COLO668 (cell line): ENCODE results near the gene GPR75.
"Not testable (repeated sequence)": the region's sequence is repeated elsewhere in the genome, so short reads cannot be mapped to it uniquely, and the experiment has no call there.

ENCODE experiments used
- DNase-seq: peaks from one replicate; lab custom pipeline; 2025; ENCODE audit not compliant: unreplicated experiment; lab: John Stamatoyannopoulos, UW

GPR75 gene

DNA sequence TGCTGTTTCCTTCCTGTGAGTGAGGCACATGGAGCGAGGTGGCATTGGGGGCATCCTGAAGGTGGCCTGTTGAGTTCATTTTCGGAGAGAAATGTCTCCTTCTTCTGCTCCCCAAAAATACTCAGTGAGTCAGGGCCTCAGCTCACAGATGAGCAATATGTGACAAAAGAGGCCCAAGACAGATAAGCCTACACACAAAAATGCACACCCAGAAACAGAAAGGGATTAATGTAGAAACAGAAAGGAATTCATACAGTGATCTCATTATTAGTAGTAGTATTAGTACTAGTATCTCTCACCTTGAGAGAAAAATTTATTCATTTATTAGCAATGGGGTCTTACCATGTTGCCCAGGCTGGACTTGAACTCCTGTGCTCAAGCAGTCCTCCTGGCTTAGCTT, 5.1 kb downstream of the GPR75 start:
- no peak for DNase-seq

- DNase-seq: no peak
Observed at GRCh38 chr2:53852532-53852931, 7.2 kb downstream of the GPR75 start.

GRCh38 chr2:53851052-53851757, 8.6 kb downstream of the GPR75 start:
- not testable (repeated sequence) for DNase-seq

- no peak for DNase-seq
Observed at GRCh38 chr2:53848062-53848461, 11.7 kb downstream of the GPR75 start.

- no peak for DNase-seq
Observed at GRCh38 chr2:53843595-53843994, 16.2 kb downstream of the GPR75 start.

GRCh38 chr2:53842891-53843290, 16.9 kb downstream of the GPR75 start:
- DNase-seq: no peak

GRCh38 chr2:53841651-53842050, 18.1 kb downstream of the GPR75 start:
- DNase-seq: not testable (repeated sequence)

DNA sequence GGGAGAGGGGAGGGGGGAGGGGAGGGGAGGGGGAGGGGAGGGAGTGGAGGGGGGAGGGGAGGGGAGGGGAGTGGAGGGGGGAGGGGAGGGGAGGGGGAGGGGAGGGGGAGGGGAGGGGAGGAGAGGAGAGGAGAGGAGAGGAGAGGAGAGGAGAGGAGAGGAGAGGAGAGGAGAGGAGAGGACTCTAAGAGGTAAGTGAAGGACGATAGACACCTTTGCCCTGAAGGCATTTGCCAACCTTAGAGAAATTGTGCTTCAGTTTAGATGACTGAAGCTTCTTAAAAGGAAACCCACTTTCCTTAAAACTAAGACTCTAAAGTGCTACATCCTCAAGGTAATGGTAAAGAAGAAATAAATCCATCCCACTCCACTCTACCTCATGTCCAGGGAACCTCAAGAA, 19.2 kb downstream of the GPR75 start:
- no peak for DNase-seq

GRCh38 chr2:53829980-53830290, 29.8 kb downstream of the GPR75 start:
- DNase-seq: not testable (repeated sequence)

DNA sequence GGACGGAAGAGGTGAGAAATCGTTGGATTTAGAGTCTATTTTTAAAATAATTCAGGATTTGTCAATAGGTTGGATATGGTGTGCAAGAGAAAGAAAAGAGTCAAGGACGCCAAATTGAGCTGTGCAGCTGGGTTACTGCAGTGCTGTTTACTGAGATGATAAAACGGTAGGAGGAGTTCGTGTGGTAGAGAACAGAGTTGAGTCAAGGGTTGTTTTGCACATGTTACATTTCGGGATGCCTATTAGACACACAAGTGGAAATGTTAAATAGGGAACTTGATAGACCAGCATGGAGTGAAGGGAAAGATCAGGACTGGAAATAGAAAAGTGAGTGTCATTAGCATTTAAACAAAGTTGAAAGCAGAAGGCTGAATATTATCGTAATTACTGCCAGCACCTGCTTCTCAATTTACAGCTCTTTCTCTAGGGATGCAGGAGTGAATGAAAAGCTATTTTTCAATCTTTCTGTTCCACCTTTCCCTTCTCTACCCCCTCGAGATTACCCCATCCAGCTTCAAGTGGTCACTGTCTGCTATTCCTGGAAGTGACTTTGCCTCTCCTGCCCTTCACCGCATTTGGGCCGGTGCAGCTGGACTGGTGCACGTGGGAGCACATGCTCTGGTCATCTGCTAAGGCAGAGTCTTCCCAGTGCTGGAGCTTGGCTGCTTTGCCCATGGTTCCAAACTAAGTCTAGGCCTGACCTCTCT, 30.3 kb downstream of the GPR75 start:
- no peak for DNase-seq

- DNase-seq: no peak
Observed at GRCh38 chr2:53828331-53828730, 31.4 kb downstream of the GPR75 start.

DNA sequence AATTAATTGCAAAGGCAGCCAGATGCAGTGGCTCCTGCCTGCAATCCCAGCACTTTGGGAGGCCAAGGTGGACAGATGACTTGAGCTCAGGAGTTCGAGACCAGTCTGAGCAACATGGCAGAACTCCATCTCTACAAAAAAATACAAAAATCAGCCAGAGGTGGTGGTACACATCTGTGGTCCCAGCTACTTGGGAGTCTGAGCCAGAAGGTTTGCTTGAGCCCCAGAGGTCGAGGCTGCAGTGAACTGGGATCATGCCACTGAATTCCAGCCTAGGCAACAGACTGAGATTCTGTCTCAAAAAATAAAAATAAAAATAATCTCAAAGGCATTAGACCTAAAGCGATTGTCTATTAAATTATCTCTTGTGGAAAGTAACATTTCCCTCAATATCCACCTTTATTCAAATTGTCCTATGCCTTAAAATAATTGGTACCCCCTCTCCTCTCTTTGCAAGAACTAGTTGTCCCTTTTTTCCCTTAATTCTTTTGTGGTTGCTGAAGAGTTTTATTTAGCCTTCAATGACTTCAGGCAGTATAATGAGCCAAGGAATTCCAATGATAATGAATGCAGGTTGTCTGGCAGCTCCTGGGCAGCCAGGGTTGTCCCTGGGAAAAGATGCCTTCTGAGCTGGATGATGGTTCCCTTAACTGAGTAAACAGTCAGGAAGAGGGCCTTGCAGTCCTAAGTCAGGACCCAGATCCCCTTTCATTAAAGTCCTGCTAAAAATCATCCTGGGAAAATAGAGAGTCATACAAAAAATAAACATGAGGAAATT, 32.2 kb downstream of the GPR75 start:
- no peak for DNase-seq

DNA sequence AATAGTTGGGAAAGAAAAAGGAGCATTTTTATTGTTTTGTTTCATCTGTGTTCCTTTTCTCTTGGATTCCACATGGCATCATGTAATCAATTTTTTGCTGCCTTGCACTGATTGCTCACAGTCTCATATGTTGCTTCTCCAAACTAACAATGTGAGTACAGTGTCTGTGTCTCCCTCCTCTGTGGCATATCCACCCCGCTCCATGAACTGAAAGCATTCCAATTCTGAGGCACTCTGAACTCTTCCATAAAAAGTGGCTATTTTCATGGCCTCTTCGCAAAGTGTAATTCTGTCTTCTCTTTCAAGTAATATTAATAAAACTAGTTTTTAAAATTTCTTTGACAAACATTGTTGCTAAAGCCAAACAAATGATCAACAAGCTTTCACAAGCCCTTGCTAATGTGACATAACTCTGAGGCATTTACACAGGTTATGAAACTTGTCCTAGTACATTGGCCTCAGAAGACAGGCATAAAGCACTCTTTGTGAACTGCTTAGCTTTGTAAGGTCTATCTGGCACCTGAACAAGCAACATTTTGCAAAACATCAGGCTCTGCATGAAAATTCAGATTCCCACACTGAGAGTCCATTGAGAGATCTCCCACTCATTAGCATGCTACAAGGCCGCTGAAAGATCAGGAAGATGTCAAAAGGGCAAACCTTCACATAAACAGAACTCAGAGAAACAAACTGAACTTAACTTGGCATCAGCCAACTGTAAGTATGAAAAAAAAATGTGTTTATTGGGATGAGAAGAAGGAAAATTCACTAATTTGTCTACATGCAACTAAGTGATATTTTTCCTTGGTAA, 33.0 kb downstream of the GPR75 start:
- DNase-seq: no peak

DNA sequence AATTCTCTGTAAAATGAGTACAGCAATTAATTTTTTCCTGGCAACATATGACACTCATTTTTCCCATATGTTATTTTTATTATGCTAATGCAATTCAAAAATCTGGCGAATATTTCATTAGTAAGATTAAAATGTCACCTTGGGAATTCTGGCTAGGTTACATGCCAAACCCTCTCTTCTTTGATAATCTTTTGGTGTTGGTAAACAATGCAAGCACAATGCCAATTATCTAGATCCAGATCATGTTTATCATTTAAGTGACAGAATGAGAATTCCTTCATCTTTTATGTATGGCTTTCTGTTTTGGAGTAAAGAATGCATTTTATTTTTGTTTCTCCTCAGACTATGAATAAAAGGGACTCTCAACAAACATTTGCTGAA, 33.7 kb downstream of the GPR75 start:
- DNase-seq: no peak

GRCh38 chr2:53823639-53824038, 36.1 kb downstream of the GPR75 start:
- DNase-seq: not testable (repeated sequence)

DNA sequence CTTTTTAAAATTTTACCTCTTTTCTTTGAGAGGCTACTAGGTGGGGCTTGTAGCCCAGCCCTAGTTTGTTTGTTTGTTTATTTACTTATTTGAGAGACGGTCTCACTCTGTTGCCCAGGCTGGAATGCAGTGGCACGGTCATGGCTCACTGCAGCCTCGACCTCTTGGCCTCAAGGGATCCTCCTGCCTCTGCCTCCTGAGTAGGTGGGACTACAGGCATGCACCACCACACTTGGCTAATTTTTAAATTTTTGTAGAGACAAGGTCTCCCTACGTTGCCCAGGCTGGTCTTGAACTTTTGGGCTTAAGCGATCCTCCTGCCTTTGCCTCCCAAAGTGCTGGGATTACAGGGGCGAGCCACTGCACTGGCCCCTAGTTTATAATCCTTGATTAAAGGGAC, 38.0 kb downstream of the GPR75 start:
- no peak for DNase-seq

DNA sequence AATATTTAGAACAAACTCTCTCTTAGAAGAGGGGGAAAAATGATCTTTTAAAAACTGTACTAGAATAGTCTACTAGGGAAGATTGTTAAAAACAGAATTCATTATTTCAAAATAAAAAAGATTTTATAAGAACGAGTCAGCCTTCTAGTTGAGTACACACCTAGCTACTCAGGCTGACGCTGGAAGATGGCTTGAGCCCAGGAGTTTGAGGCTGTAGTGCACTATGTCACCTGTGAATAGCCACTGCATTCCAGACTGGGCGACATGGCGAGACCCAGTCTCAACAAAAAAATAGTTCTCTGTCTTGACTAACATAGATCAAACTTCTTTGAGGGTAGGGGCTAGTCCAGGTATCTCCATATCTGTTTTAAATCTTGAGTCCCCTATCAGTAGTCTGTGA, 39.1 kb downstream of the GPR75 start:
- no peak for DNase-seq

GRCh38 chr2:53820048-53820447, 39.7 kb downstream of the GPR75 start:
- DNase-seq: no peak

DNA sequence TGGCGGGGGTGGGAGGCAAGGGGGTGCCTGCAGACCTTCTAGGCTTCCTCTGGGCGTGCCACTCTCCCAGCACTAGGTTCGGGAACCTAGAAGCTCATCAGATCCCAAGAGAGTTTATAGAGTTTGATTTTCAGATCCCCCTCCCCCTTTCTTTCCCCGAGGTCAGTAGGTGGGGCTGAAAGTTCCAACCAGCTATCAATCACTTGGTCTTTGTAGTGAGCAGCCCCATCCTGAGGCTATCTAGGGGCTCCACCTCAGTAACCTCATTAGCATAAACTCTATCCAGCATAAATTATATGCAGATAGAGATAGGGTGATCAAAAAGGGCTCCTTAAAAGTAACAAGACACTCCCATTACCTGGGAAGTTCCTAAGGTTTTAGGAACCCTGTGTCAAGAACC, 40.1 kb downstream of the GPR75 start:
- no peak for DNase-seq

DNA sequence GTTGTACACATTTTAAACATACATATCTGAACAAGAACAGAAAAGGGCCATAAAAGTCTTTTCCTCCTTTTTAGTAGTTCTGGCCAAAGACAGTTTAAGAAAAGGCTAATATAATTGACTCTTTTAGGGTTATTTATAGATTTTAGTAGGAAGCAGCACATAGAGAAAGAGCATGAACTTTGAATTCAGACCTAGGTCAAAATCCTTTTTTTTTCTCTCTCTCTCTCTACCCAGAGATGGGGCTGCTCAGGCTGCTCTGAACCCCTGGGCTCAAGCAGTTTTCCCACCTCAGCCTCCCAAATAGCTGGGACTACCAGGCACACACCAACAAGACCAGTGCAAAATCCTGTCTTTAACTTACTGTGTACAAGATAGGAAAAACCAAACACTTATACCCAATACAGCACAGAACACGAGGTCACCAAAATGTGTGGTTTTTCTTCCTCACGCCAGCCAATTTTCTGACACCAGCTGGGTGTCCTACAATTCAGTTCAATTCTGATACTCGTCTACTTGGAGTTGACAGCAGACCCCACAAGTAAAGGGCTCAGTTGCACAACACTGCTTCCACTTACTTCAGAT, 40.8 kb downstream of the GPR75 start:
- DNase-seq: no peak

DNA sequence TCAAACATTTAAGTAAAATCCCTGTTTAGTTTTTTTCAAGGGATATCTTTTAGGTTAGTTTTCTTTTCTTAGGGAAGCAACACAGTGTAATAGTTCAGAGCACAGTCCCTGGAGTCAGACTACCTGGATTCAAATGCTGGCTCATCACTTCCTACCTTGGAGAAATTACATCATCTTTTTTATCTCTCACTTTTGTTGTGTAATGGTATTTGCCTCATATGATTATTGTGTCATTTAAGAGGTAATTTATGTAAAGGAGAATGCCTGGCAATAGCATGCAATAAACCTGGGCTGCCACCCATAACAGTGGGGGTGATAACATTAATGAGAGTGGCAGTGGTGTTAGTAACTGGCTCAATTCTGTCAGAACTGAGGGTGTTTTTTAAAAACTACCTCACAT, 46.6 kb downstream of the GPR75 start:
- DNase-seq: no peak
